ENCODE measurements around the gene HTT.

GRCh38 chr4:3236326-3236878 lies 161.9 kb downstream of the HTT start:
- TF ChIP-seq CTCF (optimal IDR thresholded peaks at IDR 0.05 in 1 of 3, IDR thresholded peaks at IDR 0.05 in 1 of 3, conservative IDR thresholded peaks at IDR 0.05 in 1 of 3; ENCODE audit: extremely low read depth in 1 of 3, insufficient read depth in 2 of 3, low read length in 3 of 3) = no peak
- no peak for TF ChIP-seq EZH2 (IDR thresholded peaks at IDR 0.05; ENCODE audit: low read length)
